C4-2B (cell line): Measurements from ENCODE around the gene RPS27L.

ENCODE experiments used
- ZFX ChIP-seq: fragments of 450-650 bp; IDR thresholded peaks from 2 replicates; pipeline ENCODE4 v1.6.1; 2017
- TF ChIP-seq, protein P1 (sequence below): fragments of 450-650 bp; conservative IDR thresholded peaks from 2 replicates; pipeline ENCODE4 v1.5.1; 2017; ENCODE audit warnings: mild to moderate bottlenecking

DNA sequence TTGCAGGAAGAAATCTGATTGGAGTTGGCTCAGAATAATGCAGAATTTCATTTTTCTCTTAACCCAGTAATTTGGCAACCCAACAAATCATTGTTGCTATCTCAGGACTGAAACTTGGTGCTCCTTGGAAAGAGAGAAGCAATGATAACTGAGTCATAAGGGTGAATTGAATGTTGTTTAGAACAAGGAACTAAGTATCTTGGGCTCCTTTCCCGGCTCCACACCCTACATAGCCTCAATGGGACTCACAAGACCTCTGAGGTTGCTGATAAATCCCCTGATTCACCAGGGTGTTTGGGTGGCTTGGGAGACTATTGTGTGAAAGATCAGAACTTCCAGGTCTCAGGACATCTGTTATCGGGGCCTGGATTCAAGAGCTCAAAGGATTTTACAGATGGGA, 24.4 kb upstream of the RPS27L start:
- TF ChIP-seq, protein P1, sequence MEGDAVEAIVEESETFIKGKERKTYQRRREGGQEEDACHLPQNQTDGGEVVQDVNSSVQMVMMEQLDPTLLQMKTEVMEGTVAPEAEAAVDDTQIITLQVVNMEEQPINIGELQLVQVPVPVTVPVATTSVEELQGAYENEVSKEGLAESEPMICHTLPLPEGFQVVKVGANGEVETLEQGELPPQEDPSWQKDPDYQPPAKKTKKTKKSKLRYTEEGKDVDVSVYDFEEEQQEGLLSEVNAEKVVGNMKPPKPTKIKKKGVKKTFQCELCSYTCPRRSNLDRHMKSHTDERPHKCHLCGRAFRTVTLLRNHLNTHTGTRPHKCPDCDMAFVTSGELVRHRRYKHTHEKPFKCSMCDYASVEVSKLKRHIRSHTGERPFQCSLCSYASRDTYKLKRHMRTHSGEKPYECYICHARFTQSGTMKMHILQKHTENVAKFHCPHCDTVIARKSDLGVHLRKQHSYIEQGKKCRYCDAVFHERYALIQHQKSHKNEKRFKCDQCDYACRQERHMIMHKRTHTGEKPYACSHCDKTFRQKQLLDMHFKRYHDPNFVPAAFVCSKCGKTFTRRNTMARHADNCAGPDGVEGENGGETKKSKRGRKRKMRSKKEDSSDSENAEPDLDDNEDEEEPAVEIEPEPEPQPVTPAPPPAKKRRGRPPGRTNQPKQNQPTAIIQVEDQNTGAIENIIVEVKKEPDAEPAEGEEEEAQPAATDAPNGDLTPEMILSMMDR, result no peak
- no peak for TF ChIP-seq ZFX
